ENCODE measurements around the gene FSTL3. TPM values are rescaled to one million over a fixed set of nuclear protein-coding genes. Genes with fewer than 3 reads are reported as not detected.

FSTL3 gene
- total and polyA plus RNA-seq, 2 of the 8 experiments (the other 6 are each of a cell fraction or from before 2014, with no cell fraction given): 8.1 to 11.8 TPM

- TF ChIP-seq ATF2 (IDR thresholded peaks at IDR 0.05; ENCODE audit: low read length): no peak
Measured at GRCh38 chr19:657611-658010, 18.6 kb upstream of the FSTL3 start (continued).
